ENCODE results near the gene TMC3. TPM values are rescaled to one million over a fixed set of nuclear protein-coding genes. Genes with fewer than 3 reads are reported as not detected.

The TMC3 gene
- polyA plus RNA-seq, 1 of the 3 experiments (the other 2 are of a cell fraction), result not detected

DNA sequence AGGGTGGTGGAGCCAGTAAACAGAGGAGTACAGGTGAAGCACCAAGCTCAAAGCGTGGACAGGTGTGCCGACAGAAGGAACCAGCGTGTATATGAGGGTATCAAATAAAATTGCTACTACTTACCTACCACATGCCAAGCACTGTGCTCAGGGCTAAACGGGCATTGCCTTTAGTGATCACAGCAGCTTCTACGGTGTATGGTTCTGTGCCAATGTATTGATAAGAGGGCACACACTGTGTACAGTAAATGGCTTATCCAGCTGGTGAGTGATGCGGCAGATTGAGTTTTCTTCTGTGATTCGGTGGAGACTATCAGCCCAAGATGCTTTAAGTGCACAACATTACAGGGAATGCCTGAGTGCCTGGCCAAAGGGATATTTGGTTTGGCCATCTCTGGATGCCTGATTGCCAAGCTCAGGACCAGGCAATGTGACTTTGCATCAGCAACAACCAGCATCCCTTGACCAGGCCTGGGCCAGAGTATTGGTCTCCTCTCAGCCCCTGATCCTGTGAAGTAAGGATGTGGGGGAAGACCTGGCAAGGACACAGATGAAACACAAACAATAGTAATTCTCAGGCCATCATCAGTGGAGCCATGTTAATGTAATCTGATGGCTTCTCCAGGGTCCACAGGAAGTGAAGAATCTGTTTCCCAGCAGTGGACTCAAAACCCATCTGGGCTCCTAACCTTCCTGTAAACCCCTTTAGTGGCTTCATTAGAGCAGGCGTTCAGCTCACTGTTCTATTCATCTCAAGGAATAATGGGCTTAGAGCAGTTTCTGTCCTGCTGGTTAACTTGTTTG lies 64.2 kb downstream of the TMC3 start:
- no peak for DNase-seq
- H2AFZ ChIP-seq (ENCODE audit: low read depth), result no peak overlapping the region
- no peaks in the 10 kb centered on the region for H3K79me2 ChIP-seq (ENCODE audit: insufficient read depth)
- CTCF ChIA-PET, result interaction anchor here (1.4 to 3.0 kb wide), 3 partner anchors 34 to 44 kb away, joined by 6 to 13 read pairs (median 7); no protein-coding TSS in a partner anchor
- no peak overlapping the region for H3K4me3 ChIP-seq (ENCODE audit: low read depth in 2 of 2, low read length in 1 of 2)
- H3F3A ChIP-seq (replicated peaks; ENCODE audit: insufficient read depth), result peaks cover 9% of the 10 kb centered on the region
- WGBS (ENCODE audit: low lambda C conversion rate), result 77% methylated on average over 8 of the region's 8 CpGs
- H3K9ac ChIP-seq, result no peak overlapping the region
- H3K4me2 ChIP-seq, result no peak overlapping the region
- H3K9me2 ChIP-seq, result no peaks in the 10 kb centered on the region
- no peaks in the 10 kb centered on the region for H3K27me3 ChIP-seq (ENCODE audit: insufficient read depth)
- no peak overlapping the region for H3K27ac ChIP-seq (ENCODE audit: low read depth in 2 of 2, low read length in 1 of 2)
- POLR2A ChIA-PET, result no interaction called here
- H3K9me3 ChIP-seq, result no peaks in the 10 kb centered on the region
- peaks cover 0 to 14% of the 10 kb centered on the region in 2 experiments; a peak in 1 of 4 replicates for H3K4me1 ChIP-seq (ENCODE audit: control insufficient read depth in 1 of 2, insufficient read depth in 2 of 2, low read depth in 1 of 2, low read length in 1 of 2)
- H3K36me3 ChIP-seq (replicated peaks in 1 of 2; ENCODE audit: control insufficient read depth in 1 of 2, insufficient read depth in 2 of 2, low read length in 1 of 2), result no peaks in the 10 kb centered on the region
- H4K20me1 ChIP-seq (ENCODE audit: insufficient read depth), result no peaks in the 10 kb centered on the region
- TF ChIP-seq TCF12 (IDR thresholded peaks at IDR 0.05) (no peak), TEAD4 (IDR thresholded peaks at IDR 0.05; ENCODE audit: borderline replicate concordance, insufficient read depth) (no peak), EZH2phosphoT487 (IDR thresholded peaks at IDR 0.05; ENCODE audit: borderline replicate concordance, low read depth) (no peak), FOXM1 (IDR thresholded peaks at IDR 0.05; ENCODE audit: low read depth) (no peak), RAD21 (IDR thresholded peaks at IDR 0.05; ENCODE audit: low read length) (no peak), RXRA (IDR thresholded peaks at IDR 0.05; ENCODE audit: borderline replicate concordance, low read depth) (no peak), ELF1 (IDR thresholded peaks at IDR 0.05) (no peak), FOSL2 (IDR thresholded peaks at IDR 0.05; ENCODE audit: borderline replicate concordance, low read depth) (no peak), POLR2AphosphoS5 (IDR thresholded peaks at IDR 0.05; ENCODE audit: low read depth, low read length) (no peak), NFIC (IDR thresholded peaks at IDR 0.05; ENCODE audit: borderline replicate concordance) (no peak), TAF1 (IDR thresholded peaks at IDR 0.05; ENCODE audit: borderline replicate concordance, low read depth, low read length) (no peak), EP300 (IDR thresholded peaks at IDR 0.05; ENCODE audit: borderline replicate concordance in 1 of 2, low read depth in 1 of 2, low read length in 1 of 2) (no peak), SIN3A (IDR thresholded peaks at IDR 0.05; ENCODE audit: borderline replicate concordance, low read depth, low read length) (no peak), GATA2 (CRISPR knock-in tag; IDR thresholded peaks at IDR 0.05) (no peak), FOXJ3 (CRISPR knock-in tag; IDR thresholded peaks at IDR 0.05) (no peak)
- TF ChIP-seq, protein P1, sequence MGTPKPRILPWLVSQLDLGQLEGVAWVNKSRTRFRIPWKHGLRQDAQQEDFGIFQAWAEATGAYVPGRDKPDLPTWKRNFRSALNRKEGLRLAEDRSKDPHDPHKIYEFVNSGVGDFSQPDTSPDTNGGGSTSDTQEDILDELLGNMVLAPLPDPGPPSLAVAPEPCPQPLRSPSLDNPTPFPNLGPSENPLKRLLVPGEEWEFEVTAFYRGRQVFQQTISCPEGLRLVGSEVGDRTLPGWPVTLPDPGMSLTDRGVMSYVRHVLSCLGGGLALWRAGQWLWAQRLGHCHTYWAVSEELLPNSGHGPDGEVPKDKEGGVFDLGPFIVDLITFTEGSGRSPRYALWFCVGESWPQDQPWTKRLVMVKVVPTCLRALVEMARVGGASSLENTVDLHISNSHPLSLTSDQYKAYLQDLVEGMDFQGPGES (IDR thresholded peaks at IDR 0.05; ENCODE audit: low read depth, low read length), result no peak
- TF ChIP-seq, protein P2, sequence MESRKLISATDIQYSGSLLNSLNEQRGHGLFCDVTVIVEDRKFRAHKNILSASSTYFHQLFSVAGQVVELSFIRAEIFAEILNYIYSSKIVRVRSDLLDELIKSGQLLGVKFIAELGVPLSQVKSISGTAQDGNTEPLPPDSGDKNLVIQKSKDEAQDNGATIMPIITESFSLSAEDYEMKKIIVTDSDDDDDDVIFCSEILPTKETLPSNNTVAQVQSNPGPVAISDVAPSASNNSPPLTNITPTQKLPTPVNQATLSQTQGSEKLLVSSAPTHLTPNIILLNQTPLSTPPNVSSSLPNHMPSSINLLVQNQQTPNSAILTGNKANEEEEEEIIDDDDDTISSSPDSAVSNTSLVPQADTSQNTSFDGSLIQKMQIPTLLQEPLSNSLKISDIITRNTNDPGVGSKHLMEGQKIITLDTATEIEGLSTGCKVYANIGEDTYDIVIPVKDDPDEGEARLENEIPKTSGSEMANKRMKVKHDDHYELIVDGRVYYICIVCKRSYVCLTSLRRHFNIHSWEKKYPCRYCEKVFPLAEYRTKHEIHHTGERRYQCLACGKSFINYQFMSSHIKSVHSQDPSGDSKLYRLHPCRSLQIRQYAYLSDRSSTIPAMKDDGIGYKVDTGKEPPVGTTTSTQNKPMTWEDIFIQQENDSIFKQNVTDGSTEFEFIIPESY (IDR thresholded peaks at IDR 0.05; ENCODE audit: borderline replicate concordance, low read depth), result no peak
- TF ChIP-seq, protein P3, sequence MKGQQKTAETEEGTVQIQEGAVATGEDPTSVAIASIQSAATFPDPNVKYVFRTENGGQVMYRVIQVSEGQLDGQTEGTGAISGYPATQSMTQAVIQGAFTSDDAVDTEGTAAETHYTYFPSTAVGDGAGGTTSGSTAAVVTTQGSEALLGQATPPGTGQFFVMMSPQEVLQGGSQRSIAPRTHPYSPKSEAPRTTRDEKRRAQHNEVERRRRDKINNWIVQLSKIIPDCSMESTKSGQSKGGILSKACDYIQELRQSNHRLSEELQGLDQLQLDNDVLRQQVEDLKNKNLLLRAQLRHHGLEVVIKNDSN (IDR thresholded peaks at IDR 0.05; ENCODE audit: borderline replicate concordance, low read depth), result no peak
